SJSA1 (cell line): Measurements from ENCODE around the gene ZNF365. TPM values are rescaled to one million over a fixed set of nuclear protein-coding genes. Genes with fewer than 3 reads are reported as not detected.
A peak's percentile ranks its signal among the peaks of the same experiment; 100 is the strongest.

ENCODE experiments used
- DNase-seq, 2 experiments: peaks; one replicate each; pipeline ENCODE4 v3.0.0-alpha.2; 2015 to 2020; ENCODE audit warnings: low spot score in 2 of 2, low read depth in 1 of 2
- H3K27ac ChIP-seq: fragments of 250-450 bp; sonication (Bioruptor Pico); 2 replicates; pipeline ENCODE4 v1.5.1; 2020; ENCODE audit warnings: mild to moderate bottlenecking, moderate library complexity
- H3K27me3 ChIP-seq: fragments of 250-450 bp; sonication (Bioruptor Pico); replicated peaks from 2 replicates; pipeline ENCODE4 v1.5.1; 2020; ENCODE audit warnings: mild to moderate bottlenecking, moderate library complexity
- H3K36me3 ChIP-seq: fragments of 250-450 bp; sonication (Bioruptor Pico); 2 replicates; pipeline ENCODE4 v1.5.1; 2020; ENCODE audit warnings: mild to moderate bottlenecking
- H3K4me1 ChIP-seq: fragments of 250-450 bp; sonication (Bioruptor Pico); replicated peaks from 2 replicates; pipeline ENCODE4 v1.6.1; 2021; ENCODE audit warnings: mild to moderate bottlenecking
- H3K4me3 ChIP-seq: fragments of 250-450 bp; sonication (Bioruptor Pico); 2 replicates; pipeline ENCODE4 v1.5.1; 2020; ENCODE audit warnings: mild to moderate bottlenecking
- H3K9me3 ChIP-seq: fragments of 250-450 bp; sonication (Bioruptor Pico); replicated peaks from 2 replicates; pipeline ENCODE4 v1.5.1; 2020; ENCODE audit warnings: mild to moderate bottlenecking
- total RNA-seq: library from RNA; depleted of rRNA; stranded (reverse); fragments of >200 nt; shearing (Covaris generic); gene quantifications from 2 replicates; pipeline ENCODE4 v1.2.3, GENCODE V29; 2014; rRNA removed

ZNF365 gene, protein sequence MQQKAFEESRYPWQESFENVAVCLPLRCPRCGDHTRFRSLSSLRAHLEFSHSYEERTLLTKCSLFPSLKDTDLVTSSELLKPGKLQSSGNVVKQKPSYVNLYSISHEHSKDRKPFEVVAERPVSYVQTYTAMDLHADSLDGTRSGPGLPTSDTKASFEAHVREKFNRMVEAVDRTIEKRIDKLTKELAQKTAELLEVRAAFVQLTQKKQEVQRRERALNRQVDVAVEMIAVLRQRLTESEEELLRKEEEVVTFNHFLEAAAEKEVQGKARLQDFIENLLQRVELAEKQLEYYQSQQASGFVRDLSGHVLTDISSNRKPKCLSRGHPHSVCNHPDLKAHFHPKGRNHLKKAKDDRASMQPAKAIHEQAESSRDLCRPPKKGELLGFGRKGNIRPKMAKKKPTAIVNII
- total RNA-seq: 1.4 and 3.0 TPM in 2 replicates

- peak; percentile 26 to 61 for DNase-seq
- H3K9me3 ChIP-seq: 0 out of 2 replicates have a peak, but pooled peaks cover 3% of the 10 kb centered on the region
- no peak within 1 kb of the TSS for H3K27ac ChIP-seq
- 0 out of 2 replicates have a peak, but pooled peaks cover 3% of the 10 kb centered on the region for H3K36me3 ChIP-seq
- peaks cover 14% of the 10 kb centered on the region for H3K4me1 ChIP-seq
- H3K4me3 ChIP-seq: peak within 1 kb of the TSS; percentile 83
- no peaks in the 10 kb centered on the region for H3K27me3 ChIP-seq
Observed at GRCh38 chr10:62373995-62374861, at the start of gene ZNF365. Gene ZNF365, plus strand, starts transcription at chr10:62374369. Its CDS starts 1,825 bp downstream, at chr10:62376194.

DNA sequence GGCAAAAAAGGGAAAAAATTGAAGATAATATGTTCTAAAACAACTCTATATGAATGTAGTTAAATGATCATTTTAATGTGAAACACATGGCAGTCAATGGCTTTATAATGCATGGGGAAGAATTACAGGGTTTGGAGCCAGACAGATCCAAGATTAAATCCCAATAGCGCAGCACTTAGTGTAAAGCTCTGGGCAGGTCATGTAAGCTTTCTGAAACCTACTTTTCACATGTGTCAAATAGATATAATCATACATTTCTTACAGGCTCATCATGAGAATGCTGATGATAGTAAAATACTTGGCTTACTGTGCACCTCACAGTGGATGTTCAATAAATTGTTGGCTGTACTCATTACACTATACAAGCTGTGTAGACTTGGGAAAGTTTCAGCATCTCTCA, 48.0 kb upstream of the ZNF365 start:
- Histone ChIP-seq H3K9me3 (0 out of 2 replicates have a peak, but pooled peaks cover 3% of the 10 kb centered on the region), H3K27ac (no peak overlapping the region), H3K36me3 (no peaks in the 10 kb centered on the region), H3K4me1 (peaks cover 5% of the 10 kb centered on the region), H3K27me3 (no peaks in the 10 kb centered on the region), H3K4me3 (no peak overlapping the region)
- DNase-seq: no peak

DNA sequence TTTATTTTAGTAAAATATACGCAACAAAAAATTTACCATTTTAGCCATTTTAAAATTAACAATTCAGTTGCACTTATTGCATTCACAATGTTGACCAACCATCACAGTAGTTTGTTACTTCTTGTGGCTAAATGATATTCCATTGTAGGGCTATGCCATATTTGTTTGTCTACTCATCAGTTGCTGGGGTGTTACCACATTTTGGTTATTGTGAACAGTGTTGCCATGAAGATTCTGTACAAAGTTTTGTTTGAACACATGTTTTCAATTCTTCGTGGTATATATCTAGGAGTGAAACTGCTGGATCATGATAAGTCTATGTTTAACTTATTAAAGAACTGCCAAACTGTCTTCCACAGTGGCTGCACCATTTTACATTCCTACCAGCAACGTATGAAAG, 46.3 kb upstream of the ZNF365 start:
- no peaks in the 10 kb centered on the region for H3K36me3 ChIP-seq
- DNase-seq: peak in 1 of 2 experiments; percentile 1

DNA sequence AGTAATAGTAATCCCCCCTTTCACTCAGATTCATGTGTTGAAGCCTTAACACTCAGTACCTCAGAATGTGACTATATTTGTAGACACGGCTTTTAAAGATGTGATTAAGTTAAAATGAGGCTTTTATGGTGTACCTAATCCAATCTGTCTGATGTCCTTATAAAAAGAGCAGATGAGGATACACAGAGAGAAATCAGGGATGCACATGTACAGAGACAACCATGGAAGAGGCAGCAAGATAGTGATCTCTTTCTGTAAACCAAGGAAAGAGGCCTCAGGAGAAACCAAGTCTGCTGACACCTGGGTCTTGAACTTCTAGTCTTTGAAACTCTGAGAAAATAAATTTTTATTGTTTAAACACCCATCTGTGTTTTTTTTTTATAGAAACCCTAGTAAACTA, 44.0 kb upstream of the ZNF365 start:
- no peak for DNase-seq
- H3K9me3 ChIP-seq: no peaks in the 10 kb centered on the region
- H3K4me1 ChIP-seq: no peaks in the 10 kb centered on the region
- no peaks in the 10 kb centered on the region for H3K36me3 ChIP-seq
- no peak overlapping the region for H3K27ac ChIP-seq
- no peak overlapping the region for H3K4me3 ChIP-seq
- H3K27me3 ChIP-seq: no peaks in the 10 kb centered on the region

More for the DNA sequence above, 46.3 kb upstream of the ZNF365 start:
- 0 out of 2 replicates have a peak, but pooled peaks cover 3% of the 10 kb centered on the region for H3K9me3 ChIP-seq
- peaks cover 5% of the 10 kb centered on the region for H3K4me1 ChIP-seq
- H3K27me3 ChIP-seq: no peaks in the 10 kb centered on the region
- H3K4me3 ChIP-seq: no peak overlapping the region
- H3K27ac ChIP-seq: no peak overlapping the region

DNA sequence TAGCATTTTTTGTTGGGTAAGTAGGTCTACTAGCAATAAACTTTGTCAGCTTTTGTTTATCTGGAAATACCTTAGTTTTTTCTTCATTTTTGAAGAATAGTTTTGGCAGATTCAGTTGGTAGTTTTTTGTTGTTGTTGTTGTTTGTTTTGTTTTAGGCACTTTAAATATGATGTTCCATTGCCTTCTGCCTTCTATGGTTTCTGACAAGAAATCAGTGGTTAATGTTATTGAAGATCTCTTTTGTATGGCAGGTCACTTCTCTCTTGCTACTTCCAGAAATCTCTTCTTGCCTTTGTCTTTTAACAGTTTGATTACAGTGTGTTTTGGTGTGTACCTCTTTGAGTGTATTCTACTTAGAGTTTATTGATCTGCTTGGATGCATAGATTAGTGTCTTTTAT, 41.8 kb upstream of the ZNF365 start:
- H3K36me3 ChIP-seq: no peaks in the 10 kb centered on the region
- no peaks in the 10 kb centered on the region for H3K27me3 ChIP-seq
- H3K4me3 ChIP-seq: no peak overlapping the region
- no peaks in the 10 kb centered on the region for H3K9me3 ChIP-seq
- no peak for DNase-seq
- H3K4me1 ChIP-seq: no peaks in the 10 kb centered on the region
- H3K27ac ChIP-seq: no peak overlapping the region

DNA sequence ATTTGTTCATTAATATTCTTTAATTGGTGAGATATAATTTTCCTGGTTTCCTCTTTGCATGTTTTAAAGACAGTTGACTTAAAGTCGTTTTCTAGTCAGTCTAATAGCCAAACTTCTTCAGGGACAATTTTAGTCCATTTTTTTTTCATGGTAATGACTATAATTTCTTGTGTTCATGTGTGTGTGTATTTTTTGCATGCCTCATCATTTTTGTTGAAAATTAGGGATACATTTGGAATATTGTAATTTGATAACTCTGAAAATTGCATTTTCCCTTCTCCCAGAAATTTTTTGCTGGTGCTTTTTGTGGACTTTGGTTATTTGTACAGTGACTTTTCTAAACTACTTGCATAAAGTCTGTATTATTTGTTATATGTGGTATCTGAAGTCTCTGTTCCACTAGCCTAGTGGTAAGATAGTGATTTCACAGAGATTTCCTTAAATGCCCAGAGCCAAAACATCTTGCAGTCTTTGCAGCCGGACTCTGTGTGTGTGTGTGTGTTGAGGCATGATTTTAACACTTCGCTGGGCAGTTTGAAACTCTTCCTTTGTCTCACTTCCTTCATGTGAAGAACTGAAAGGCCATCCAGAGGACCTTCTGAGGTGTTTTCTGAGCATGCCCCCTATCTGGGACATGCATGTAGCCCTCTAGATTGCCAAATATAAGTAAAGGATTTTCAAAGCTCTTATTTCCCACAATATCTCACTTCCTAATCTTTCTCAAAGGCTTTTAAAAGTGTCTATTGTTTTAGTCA, 40.9 kb upstream of the ZNF365 start:
- no peaks in the 10 kb centered on the region for H3K9me3 ChIP-seq
- DNase-seq: no peak
- no peaks in the 10 kb centered on the region for H3K27me3 ChIP-seq
- H3K36me3 ChIP-seq: no peaks in the 10 kb centered on the region
- H3K4me1 ChIP-seq: no peaks in the 10 kb centered on the region
- H3K27ac ChIP-seq: no peak overlapping the region
- H3K4me3 ChIP-seq: no peak overlapping the region

DNA sequence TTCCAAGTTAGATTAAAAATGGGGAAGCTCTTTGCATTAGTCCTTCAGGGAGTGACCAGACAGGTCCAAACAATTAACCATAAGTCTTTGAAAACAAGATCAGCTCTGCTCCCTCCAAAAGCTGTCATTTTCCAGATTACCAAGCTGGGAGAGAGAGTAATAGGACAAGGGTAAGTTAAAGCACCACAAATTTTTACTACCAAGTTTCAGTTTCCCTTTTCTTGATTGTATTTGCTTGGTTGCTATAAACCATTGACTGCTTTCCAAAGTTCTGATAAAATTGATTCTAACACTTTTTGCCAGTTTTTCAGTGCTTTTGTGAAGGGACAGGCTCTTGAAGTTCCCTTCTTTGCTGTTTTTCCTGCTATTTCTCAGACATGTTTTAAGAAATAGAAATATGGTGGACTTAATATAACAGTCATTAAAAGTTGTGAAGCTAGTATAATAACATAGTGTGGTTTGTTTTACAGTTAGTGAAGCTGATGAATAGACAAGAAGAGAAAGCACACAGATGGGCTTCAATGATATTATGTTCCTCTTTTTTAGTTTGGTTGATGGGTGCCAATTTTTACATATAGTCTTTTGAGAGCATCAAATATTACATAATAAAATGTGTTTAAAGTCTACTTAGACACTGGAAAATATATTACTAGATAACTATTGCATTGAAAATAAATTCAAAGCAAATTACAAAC, 40.0 kb upstream of the ZNF365 start:
- Histone ChIP-seq H3K4me3 (no peak overlapping the region), H3K27me3 (no peaks in the 10 kb centered on the region), H3K36me3 (no peaks in the 10 kb centered on the region), H3K27ac (no peak overlapping the region), H3K4me1 (no peaks in the 10 kb centered on the region), H3K9me3 (no peaks in the 10 kb centered on the region)
- DNase-seq: no peak

GRCh38 chr10:62335326-62335725, 38.8 kb upstream of the ZNF365 start:
- H3K27ac ChIP-seq: no peak overlapping the region
- no peaks in the 10 kb centered on the region for H3K4me1 ChIP-seq
- no peak for DNase-seq
- no peaks in the 10 kb centered on the region for H3K36me3 ChIP-seq
- H3K9me3 ChIP-seq: no peaks in the 10 kb centered on the region
- no peaks in the 10 kb centered on the region for H3K27me3 ChIP-seq
- H3K4me3 ChIP-seq: no peak overlapping the region

GRCh38 chr10:62336404-62336803, 37.8 kb upstream of the ZNF365 start:
- no peaks in the 10 kb centered on the region for H3K9me3 ChIP-seq
- no peaks in the 10 kb centered on the region for H3K36me3 ChIP-seq
- H3K27me3 ChIP-seq: no peaks in the 10 kb centered on the region
- no peak for DNase-seq
- H3K27ac ChIP-seq: no peak overlapping the region
- H3K4me3 ChIP-seq: no peak overlapping the region
- no peaks in the 10 kb centered on the region for H3K4me1 ChIP-seq

DNA sequence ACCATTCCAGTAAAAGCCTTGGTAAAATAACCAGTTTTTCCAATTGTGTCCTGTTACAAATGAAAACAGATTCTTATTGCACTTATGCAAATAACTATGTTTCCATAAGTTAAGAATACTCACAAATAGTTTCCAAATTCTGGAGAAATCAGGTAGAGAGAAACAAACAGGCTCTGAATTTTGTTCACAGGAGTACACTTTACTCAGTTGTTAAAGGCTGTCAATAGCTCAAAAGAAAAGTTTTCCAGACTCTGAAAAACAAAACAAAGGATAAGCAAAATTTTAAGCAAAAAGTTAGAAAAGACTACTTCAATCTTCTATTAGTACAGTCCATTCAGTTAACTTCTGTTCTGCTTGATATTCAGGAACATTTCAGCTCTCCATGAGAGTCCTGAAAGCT, 32.8 kb upstream of the ZNF365 start:
- no peak for DNase-seq
- no peak overlapping the region for H3K27ac ChIP-seq
- H3K4me1 ChIP-seq: no peaks in the 10 kb centered on the region

GRCh38 chr10:62343000-62343399, 31.2 kb upstream of the ZNF365 start:
- peaks cover 5% of the 10 kb centered on the region for H3K9me3 ChIP-seq
- no peaks in the 10 kb centered on the region for H3K27me3 ChIP-seq
- no peak for DNase-seq
- no peak overlapping the region for H3K27ac ChIP-seq
- H3K36me3 ChIP-seq: no peaks in the 10 kb centered on the region
- H3K4me1 ChIP-seq: no peaks in the 10 kb centered on the region
- H3K4me3 ChIP-seq: no peak overlapping the region

More for the DNA sequence above, 32.8 kb upstream of the ZNF365 start:
- no peaks in the 10 kb centered on the region for H3K27me3 ChIP-seq
- H3K36me3 ChIP-seq: no peaks in the 10 kb centered on the region
- H3K4me3 ChIP-seq: no peak overlapping the region
- H3K9me3 ChIP-seq: no peaks in the 10 kb centered on the region

- H3K9me3 ChIP-seq: peaks cover 6% of the 10 kb centered on the region
- no peaks in the 10 kb centered on the region for H3K36me3 ChIP-seq
- DNase-seq: no peak
- H3K27ac ChIP-seq: no peak overlapping the region
- H3K4me3 ChIP-seq: no peak overlapping the region
- no peaks in the 10 kb centered on the region for H3K4me1 ChIP-seq
- H3K27me3 ChIP-seq: no peaks in the 10 kb centered on the region
Observed at GRCh38 chr10:62348029-62348428, 26.1 kb upstream of the ZNF365 start.
